Epidermal melanocyte (primary cell): ENCODE results near the gene SLC4A2.

ENCODE experiments used
- DNase-seq: peaks from one replicate; pipeline ENCODE4 v3.0.0; 2011; ENCODE audit warnings: low spot score; ENCODE audit not compliant: insufficient read length

SLC4A2 gene

GRCh38 chr7:151045262-151045661 is 14.1 kb upstream of the SLC4A2 start:
- no peak for DNase-seq

GRCh38 chr7:151045967-151046366 is 13.4 kb upstream of the SLC4A2 start:
- no peak for DNase-seq

DNA sequence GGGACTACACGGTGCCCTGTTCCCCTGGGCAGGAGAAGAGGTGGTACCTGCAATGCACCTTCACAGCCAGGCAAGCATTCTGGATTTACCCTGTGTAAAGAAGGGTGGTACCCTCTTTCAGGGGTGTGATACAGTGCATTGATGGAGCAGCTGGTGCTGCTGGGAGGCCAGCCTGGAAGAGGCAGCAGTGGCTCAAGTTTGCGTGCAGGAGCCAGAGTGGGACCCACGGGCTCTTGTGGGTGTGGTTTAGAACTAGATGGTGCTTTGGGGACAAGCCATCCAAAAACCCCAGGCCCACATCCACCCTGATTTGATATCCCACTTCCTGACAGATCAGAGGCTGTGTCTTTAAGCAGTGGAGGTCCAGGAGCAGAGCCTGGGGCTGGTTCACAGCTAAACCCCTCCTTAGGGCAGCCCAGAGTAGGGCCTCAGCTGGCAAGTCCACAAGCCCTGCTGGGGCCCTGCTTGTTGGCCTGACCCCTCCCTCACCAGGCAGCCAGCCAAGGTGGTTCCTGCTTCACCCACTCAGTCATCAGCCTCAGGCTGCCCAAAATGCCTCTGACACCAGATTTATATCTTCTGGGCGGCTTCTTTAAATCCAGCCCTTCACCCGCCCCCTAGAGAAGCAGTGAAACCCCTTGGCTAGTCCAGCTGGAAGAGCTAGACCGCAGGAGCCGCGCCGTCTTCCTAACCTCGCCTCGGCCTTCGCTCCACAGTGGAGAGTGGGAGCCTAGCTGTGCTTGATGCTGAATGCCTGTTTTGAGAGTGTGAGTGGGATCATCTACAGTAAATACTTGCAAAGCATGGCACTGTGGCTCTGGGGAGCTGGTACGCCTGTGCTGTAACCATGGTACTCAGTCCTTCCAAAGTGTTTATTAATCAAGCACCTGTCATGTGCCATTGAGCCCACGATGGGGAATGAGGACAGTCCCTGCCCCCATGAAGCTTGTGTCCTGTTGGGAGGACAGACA is 12.5 kb upstream of the SLC4A2 start:
- no peak for DNase-seq

- no peak for DNase-seq
Measured at GRCh38 chr7:151047976-151048815, 11.2 kb upstream of the SLC4A2 start, which contains the start of gene ASIC3. Gene ASIC3 (plus strand): TSS chr7:151048531. CDS start chr7:151048886, 355 bp downstream.

- DNase-seq: no peak
Measured at GRCh38 chr7:151048911-151049463, 10.4 kb upstream of the SLC4A2 start.

DNA sequence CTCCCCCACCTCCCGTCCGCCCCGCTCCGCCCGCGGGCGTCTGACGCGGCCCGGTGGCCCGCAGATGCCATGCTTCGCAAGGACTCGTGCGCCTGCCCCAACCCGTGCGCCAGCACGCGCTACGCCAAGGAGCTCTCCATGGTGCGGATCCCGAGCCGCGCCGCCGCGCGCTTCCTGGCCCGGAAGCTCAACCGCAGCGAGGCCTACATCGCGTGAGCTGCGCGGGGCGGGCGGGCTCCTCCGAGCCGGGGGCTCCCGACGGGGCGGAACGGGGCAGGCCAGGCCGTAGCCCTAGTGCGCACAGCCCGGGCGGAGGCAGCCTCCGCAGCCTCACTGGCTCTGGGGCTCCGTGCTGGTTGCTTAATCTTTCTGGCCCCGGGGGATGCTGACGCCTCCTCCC is 8.3 kb upstream of the SLC4A2 start:
- DNase-seq: peak; percentile 73

DNA sequence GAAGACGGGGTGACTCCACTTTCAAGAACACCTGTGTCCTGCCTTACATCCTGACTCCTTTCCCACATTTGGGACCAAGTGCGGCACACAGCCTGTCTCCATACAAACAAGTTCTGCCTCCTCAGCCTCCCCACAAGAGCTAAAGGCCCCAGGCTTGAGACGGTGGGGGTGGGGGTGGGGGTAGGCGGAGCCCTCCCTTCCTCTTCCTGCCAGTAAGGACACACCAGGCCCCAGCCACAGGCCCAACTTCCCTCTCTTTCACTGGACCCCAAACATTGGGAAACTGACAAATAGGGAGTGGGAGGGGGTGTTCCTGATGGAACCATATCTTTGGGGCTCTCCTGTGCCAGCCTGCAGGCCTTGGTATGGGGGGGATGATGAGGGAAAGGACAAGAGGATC is 6.3 kb upstream of the SLC4A2 start:
- no peak for DNase-seq

DNA sequence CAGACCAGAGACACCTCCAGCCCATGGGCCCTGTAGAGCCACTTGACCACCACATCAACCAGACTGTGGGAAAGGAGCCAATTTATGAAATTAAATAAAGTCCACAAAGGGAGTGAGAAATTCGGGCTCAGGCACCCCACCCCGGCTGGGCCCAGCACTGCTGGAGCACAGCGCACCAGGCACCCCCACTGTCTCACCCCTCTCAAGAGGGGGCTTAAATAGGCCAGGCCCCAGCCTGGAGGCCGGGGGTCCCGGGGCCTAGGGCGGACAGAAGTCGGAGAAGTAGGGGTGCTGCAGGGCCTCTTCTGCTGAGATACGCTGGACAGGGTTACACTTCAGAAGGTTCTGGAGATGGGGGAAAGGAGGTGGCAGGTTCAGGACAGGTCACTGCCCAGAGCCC is 5.6 kb upstream of the SLC4A2 start:
- DNase-seq: no peak

GRCh38 chr7:151056283-151056665 is 3.1 kb upstream of the SLC4A2 start:
- no peak for DNase-seq

- no peak for DNase-seq
Measured at GRCh38 chr7:151056666-151057505, 2.5 kb upstream of the SLC4A2 start.

- no peak for DNase-seq
Measured at GRCh38 chr7:151057506-151057988, 1.8 kb upstream of the SLC4A2 start, which contains the start of gene CDK5. Gene CDK5 (minus strand): TSS chr7:151057897. CDS start chr7:151057848, 49 bp downstream.

- peak; percentile 100 for DNase-seq
Measured at GRCh38 chr7:151057989-151058780, 1.2 kb upstream of the SLC4A2 start.

DNA sequence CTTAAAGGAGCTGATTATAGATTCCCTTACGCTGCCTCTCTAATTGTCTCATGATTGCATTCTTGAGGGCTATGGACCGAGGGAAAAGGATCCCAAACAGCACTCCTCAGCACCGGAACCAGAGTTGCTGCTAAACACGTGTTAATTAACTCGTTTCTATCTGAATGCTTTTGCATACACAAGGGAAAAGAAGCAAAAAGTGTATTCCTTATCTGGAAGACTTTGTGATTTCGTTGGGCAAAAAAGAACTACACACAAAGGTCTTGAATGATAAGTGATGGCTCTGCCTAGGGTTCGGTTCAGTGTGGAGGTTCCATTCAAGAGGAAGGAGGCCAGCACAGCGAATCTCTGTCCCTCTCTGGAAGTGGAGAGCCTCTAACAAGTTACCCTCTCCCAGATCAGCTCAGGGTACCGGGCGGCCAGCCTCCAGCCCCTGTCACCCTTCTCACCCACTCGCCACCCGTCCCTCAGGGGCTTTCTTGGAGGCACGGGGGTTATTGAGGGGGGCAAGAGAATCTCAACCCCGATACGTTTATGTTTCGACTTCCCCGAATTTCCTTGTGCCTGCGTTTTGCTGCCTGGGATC is 515 bp upstream of the SLC4A2 start:
- DNase-seq: no peak

- no peak for DNase-seq
Measured at GRCh38 chr7:151060113-151060415, 675 bp downstream of the SLC4A2 start.

- DNase-seq: no peak
Measured at GRCh38 chr7:151060416-151061212, 1.2 kb downstream of the SLC4A2 start.

DNA sequence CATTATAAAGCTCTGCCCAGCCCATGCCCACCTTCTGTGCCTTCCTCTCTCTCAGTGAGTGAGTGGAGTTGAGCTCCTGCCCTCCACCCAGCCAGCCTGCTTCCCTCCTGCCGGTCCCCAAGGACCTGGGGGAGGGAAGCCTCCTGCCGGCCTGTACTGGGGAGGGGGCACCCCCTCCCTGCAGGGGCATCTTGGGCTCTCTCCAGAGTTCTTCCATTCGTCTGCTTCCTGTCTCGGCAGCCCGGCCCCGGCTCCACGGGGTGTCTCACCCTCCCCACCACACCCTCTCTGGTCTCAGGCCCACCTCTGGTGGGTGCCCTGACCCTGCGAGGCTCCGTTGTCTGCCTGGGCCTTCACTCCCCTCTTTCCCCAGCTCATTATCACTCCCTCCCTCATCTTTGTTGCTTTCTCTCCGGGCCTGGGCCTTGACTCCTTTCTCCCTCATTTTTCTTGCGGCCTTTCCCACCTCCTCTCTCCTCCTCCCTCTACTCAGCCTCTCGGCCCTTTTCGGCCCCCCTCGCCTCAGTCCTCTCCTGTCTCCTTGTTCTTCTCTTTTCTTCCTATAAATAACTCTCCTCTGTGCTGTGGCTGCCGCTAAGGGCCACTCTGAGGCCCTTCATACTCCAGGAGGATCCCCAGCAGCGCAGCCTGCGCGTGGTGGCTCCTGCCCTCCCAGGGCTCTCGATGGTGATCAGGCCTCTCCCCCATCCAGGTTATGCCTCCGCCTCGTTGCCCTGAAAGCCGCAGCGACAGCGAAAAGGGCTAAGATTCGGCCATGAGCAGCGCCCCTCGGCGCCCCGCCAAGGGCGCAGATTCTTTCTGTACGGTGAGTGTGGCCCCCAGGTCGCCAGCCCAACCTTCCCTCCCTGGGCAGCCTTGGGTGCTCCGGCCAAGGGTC is 2.1 kb downstream of the SLC4A2 start:
- no peak for DNase-seq

DNA sequence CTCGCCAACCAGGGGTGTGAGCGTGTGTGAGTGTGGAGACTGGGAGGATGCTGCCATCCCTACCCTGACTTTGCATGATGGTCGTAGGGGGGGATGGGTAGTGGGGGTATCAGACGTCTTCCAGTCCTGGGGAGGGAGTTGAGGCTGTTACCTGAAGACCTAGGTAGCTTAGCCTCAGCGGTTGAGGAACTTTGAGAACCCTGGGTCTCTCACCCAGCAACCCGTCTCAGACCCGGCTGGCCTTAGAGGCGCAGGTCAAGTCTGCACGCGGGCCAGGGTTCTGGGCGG is 2.7 kb downstream of the SLC4A2 start:
- DNase-seq: no peak
